GM18867 (cell line): ENCODE data around the gene ARID1B.

Experiments
- ATAC-seq: cut with Tn5 transposase; IDR thresholded peaks from one replicate; pipeline ENCODE4 v1.9.1; 2021; ENCODE audit warnings: mild to moderate bottlenecking, moderate library complexity; ENCODE audit not compliant: unreplicated experiment

The ARID1B gene

DNA sequence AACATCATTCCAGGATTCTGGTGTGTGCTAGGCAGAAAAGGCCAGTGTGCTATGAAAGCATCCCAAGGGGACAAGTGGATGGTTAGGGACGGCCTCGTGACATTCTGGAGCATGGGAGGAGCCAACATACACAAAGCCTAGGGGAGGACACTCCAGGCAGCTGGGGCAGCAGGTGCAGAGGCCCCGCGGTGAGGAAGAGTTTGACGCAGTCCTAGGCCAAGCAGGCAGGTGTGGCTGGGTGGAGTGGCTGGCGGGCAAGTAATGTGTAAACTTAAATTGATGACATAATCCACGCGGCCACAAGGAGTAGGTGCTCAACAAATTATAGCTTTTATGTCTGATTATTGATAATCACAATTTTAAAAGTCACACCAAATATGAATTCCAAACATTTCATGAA, 452.5 kb downstream of the ARID1B start:
- ATAC-seq = no peak

DNA sequence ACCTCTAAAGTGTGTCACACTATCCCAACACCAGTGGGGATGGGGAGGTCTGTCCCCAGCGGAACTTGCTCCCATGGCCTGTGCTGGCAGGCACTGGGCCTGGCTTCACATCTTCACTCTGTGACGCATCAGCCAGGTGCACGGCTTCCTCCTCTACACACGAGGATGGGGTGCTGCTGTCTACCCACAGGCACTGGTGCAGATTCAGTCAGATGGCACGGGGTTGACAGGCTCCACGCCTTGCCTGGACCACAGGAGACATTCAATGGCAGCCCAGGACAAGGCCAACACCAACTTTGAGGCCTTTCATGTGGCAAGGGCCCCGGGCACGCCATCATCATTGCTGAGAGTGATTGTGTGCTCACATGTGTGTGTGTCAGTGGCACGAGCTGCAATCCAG, 453.7 kb downstream of the ARID1B start:
- ATAC-seq = no peak

DNA sequence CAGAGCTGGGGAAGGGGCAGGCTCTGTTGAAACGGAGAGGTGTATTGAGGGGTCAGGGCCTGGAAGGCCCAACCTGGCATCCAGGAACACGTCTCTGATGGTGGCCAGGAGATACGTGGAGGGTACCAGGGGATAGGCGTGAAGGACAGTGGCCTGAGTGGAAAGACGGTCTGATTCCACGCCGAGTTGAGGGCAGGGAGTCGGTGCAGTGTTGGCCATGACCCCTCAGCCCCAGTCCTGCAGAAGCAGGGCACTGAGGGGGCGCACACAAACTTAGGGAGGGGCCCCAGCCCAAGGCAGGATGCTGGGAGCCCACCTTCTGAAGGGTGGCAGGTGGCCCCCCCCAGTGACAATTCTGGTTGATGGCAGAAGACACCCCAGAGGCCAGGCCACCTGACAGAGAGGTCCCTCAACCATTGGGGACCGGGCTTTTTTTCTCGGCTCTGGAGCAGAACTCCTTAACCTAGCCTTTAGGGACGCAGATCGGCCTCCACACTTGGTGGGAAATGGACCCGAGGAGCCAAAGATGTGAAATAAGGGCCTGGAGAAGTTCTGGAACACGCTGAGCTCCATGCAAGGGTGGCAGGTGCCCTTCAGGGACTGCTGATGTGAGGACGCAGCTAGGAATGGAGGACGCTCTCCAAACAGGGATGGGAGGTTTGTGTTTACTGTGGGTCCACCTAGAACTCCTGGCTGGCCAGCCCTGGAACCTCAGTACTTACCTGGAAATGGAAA, 455.1 kb downstream of the ARID1B start:
- no peak for ATAC-seq

DNA sequence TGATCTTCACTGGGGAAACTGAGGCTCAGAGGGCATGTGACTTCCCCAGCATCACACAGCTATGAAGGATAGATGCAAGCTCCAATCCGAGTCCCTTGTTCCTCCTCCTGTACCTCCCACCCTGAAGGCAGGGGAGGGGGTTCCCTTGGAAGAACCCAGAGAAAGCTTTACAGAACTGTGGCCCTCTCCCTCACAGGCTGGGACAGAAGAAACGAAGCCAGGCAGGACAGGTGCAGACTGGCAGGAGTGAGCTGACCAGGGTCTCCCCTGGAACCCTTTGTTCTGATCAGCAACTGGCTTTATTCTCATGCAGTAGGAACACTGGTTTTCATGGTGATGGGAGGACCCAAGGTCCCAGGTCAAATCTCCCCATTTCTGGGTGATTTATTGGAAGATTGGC, 456.0 kb downstream of the ARID1B start:
- no peak for ATAC-seq

DNA sequence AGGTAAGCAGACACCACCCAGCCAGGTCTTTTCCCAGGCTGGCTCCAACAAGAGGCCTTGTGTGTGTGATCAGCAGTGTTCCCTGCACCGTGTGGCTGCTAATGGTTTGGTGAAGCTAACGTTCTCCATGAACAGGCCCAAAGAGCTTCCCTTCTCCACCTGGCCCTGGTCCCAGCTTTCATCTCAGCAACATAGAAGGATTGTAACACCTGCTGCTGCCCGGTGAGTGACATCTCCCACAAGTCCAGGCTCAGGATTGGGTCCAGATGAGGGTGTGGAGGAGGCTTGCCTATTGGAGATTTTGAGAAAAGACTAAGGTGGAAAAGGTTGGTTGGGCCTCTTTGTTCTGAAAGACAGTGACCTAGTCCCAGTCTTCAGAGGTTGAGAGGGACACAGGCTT, 456.5 kb downstream of the ARID1B start:
- no peak for ATAC-seq

DNA sequence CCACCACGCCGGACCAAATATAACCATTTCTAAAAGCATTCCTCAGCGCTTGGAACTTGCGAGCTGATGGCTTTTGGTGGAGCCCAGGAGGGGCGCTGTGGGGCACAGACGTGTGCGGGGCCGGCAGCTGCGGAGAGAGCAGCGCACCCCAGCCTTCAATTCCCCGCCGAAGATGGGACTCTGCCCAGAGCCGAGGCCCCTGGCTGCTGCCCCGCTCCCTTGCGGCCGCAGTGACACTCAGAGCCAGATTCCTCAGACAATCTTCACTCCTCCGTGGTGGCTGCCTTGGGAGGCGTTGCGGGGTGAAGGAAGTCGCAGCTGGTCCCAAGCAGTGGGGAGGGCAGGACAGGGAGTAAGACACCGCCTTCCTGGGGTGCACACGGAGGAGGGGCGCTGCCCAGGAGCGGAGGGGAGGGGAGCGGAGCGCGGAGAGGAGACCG, 458.4 kb downstream of the ARID1B start:
- ATAC-seq = peak; percentile 40

DNA sequence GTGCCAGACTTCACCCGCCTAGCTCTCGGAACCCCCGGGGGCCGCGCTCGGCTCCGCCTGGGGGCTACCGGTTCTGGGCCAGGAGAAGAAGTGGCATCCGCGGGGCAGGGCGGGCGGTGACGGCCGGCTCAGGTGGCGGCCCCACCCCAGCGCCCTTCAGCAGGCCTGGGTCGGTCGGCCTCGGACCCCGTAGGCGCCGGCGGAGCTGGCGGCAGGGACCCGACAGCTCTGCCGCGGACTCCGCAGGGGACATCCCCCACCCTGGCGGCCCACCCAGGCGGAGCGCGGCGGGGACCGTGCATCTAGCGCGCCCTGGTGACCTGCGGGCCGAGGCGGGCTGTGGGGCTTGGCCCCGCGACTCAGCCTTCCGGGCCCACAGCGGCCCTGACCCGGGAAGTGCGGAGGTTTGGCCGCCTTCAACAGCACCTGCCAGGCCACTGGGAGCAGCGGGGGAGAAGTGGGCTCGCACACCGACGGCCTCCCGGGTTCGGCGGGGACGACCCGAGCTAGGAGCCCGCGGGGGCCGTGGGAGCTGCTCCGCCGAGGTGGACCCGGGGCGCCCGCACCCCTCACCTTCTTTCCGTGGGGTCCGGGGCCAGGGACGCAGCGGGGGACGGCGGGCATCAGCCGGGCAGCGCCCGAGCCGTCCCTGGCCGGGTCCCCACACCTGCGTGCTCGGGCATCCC, 459.0 kb downstream of the ARID1B start:
- ATAC-seq = peak; percentile 32

DNA sequence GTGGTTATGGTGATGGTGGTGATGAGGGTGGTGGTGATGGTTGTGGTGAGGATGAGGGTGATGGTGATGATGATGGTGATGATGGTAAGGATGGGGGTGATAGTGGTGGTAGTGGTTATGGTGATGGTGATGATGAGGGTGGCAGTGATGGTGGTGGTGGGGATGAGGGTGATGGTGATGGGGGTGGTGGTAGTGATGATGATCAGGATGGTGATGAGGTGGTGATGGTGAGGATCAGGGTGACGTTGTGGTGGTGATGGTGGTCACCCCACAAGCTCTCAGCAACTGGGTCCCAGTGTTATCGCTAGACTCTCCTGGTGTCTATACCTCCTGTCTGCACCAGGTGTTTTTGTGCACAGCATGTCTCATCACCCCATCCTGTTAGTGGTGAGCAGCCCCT, 461.2 kb downstream of the ARID1B start:
- no peak for ATAC-seq

DNA sequence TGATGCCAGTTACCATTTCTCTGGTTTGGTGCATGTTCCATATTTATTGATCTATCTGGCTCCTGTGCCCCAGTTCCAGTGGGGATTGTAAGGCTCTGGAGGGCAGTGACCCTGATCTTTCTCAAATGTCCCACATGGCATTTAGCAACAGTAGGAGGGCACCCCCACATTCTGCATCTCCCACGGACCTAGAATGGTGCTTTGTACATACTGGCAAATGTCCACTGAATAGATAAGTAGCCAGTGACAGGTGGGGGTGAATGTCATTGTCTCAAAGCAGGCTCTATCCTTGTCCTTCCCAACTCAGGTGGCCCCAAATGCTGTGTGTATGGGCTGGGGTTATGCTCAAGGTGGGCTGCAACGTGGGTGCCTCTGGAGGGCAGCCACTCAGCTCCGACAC, 462.0 kb downstream of the ARID1B start:
- no peak for ATAC-seq

DNA sequence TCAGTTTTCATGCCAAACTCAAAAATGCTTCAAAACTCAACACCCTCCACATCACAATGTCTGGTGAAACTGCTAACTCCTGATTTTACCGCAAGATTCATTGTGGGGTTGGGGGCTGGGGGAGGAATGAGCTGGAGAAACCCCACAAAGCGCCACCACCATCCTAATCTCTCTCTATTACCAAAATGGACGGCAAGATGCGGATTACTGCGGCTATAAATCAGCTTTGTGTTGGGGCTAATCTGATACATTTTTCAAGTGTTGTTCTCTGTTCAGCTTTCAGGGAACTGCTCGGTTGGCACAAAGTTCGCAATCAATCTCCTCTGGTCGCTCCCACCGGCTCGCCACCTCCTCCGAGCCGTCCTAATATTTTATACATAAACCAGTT, 462.5 kb downstream of the ARID1B start:
- ATAC-seq = no peak

DNA sequence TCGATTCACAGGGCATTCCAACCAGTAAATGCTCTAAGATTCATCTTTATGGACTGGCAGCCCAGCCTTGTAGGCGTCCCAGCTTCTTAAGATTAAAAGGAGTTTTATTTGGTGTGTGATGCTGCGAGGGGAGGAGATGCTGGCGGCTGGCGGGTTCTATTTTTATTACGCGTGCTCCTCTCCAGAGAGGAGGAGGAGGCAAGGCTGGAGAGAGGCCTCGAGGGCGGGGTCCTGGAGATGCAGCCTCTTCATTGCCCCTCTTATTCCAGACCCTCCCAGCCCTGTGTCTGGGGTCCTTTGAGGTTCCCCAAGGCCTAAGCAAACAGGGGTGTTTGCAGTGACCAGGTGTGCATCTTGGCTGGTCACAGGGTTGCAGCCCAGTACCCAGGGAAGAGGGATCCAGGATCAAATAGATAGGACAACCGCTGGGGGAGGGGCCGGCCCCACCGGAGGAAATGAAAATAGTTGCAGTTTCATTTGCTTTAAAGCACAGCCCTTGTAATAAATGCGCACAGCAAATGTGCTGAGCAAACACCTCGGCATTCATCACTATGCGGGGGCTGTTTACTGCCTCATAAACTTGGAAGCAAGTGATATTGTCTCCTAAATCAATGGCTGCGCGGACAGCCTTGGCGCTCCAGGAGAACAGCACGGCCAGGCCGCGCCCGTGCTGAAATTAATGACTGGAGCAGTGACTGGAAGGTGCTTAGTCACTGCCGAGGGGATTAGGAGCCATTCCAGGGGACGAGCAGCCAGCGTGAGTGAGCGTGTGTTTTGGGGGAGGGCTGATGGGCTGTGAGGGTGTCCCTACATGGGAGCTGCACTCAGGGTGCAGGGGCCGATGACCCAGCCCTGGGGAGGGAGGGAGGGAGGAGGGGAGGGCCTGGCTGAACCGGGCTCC, 463.1 kb downstream of the ARID1B start:
- ATAC-seq = no peak

DNA sequence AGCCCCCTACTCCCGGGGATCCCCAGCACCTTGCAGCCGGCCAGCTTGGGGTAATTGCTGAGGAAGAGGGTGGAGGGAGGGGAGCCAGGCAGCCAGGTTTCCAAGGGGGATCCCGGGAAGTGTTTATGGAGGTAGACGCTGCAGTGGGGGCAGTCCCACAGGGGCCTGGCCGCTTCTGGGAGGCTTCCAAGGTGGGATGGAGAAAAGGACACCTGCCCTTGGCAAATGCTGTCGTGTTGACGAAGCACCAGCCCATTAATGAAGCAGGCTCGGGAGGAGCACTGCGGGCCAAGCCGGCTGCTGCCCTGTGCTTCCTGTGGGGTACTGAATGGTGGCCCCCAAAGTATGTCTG, 463.8 kb downstream of the ARID1B start:
- ATAC-seq = no peak

DNA sequence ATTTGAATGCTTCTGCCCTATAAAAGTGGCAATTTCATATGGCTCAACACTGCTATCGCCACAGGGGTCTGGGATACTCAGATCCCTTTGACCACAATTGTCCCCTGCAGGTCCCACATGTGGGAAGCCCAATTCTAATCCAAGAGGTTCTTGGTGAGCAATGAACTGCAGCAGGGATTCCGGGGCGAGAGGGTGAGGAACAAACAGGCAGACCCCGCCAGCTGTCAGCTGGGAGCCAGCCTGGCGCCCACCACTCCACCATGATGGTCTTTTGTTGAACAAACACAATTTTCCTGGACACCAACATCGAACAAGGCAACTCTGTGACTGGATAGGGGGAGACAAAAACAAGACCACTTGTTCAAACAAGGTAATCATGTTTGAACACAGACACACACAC, 465.6 kb downstream of the ARID1B start:
- ATAC-seq = no peak

DNA sequence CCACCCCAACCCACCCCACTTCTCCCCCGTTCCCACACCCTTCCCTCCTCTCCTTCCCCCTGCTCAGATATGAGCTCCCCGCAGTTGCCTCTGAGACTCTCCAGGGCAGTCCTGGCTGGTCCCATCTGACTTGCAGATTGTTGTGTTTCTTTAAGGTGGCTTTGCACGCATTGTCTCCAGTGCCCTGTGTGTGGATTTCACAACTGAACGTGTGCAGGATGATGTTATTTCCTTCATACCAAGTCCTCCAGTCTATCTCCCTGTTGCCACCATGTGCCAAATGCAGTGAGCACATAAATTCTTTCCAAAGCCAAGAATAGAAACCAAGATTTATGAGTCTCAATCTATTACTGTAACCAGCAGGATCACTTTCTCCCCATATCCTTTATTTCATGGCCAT, 467.0 kb downstream of the ARID1B start:
- no peak for ATAC-seq

DNA sequence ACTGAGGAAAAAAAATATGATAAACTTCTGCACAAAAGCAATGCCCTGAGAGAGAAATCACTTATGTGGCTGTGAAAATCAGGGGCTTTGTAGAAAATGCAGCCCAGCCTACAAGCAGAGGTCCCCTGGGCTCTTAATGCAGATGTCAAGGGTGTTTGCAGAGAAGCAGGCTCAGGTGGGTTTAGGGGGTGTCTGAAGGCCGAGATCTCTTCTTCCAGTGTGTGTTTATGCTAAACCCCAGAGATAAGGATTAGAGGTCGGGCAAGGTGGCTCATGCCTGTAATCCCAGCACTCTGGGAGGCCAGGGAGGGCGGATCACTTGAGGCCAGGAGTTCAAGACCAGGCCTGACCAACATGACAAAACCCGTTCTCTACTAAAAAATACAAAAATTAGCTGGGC, 467.6 kb downstream of the ARID1B start:
- no peak for ATAC-seq

DNA sequence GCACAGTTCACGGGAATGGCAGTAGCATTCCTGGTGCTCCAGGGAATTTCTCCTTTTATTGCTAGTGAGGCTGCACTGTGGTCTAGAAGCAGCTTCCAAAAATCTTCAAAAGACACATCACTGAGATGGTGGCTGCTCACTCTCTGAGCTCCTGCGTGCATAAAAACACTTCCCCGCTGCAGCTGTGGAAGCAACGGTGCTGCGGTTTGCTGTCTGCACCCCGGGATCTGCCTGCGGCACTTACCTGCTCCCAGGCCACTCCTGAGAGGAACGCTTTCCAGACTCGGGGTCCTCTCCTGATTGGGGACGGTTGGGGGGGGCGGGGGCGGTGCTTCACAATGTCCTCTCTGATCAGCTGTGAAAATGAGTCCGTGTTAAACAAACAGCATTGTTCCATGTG, 468.3 kb downstream of the ARID1B start:
- no peak for ATAC-seq

DNA sequence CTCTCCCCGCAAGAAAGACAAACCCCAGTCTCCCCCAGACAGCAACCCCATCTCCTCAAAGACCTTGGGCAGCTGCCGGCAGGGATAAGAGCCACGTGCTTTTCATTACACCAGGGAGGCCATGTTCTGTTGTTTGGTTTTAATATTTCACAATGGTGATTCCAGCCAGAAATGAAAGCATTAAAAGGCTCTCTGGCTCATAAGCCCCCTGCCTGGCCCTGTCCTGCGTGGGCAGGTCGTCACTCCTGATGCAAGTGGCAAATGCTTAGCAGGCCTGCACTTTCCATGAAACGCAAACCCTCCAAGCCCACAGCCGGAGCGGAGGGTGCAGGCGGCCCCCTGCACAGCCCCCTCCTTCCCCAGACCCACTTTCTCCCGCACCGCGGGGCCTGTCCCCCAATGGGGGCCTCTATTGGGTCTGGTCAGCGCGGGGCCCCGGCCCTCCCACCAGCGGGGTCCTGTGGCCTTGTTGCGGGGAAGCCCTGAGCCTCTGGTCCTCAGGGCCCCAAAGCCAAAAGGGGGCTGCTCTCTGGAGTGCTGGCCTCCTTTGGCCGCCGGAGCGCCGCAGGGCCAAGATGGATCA, 469.0 kb downstream of the ARID1B start:
- ATAC-seq = no peak

DNA sequence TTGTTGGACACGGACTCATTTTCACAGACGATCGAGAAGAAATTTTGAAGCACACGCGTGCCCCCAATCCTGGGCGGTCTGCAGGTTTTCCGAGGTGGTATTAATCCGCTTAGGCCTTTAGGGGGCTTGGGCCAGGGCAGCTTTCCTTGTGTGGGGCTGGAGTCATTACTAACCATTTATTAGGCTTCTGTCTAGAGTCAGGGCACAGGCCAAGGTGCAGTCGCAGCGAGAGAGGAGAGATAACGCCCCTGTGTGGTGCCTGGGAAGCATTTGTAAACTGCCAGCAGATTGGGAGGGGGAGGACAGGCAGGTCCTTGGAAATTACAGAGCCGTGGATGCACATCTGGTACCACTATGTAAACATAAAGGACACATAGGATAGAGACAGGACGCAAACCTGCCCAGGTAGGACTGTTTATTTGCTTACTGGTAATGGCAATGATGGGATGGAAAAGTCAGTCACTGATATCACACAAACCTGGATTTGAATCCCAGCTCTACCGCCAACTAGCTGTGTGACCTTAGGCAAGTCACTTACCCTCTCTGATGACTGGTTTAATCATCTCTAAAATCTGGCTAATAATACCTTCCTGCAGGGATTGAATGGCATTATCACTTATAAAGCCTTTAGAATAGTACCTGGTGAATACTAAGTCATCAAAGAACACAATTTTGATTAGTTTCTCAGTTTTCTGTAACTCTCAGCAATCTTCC, 469.8 kb downstream of the ARID1B start:
- ATAC-seq = no peak

DNA sequence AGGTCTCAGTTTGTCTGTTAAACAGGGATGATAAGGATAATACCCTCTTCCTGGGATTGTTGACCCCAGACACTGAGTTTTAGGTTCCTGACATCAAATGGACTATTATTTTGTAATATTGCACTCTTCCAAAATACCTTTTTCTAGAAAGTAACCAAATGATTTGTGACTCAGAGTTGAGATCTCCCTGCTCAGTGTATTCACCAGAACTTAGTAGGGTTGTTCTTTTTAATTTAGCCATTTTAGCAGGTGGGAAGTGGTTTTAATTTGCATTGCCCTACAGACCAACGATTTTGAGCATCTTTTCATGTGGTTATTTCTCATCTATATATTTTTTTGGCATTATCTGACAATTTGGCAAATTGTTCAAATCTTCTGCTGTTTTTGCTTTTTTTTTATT, 471.1 kb downstream of the ARID1B start:
- ATAC-seq = no peak

DNA sequence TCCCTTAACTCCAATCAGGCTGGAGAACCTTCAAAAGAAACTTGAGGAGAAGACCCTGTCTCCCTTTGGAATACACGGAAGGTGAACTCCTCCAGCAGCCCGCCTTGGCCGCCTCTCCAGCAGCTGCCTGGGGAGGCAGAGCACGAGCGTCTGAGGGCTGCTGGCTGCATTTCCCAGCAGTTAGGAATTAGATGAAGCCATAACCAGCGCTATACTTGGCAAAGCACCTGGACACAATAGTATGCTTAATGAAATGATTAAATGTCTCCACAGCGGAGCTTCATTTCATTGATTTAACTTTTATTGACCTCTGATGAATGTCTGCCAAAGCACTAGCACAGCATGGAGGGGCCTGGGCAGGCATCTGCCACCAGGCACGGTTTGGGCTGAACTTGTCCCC, 472.6 kb downstream of the ARID1B start:
- ATAC-seq = no peak
